HG03103 (cell line): Measurements from ENCODE around the gene CCSER1.
A peak's percentile ranks its signal among the peaks of the same experiment; 100 is the strongest.
"Not testable (repeated sequence)": the region's sequence is repeated elsewhere in the genome, so short reads cannot be mapped to it uniquely, and the experiment has no call there.

Experiments
- ATAC-seq: cut with Tn5 transposase; IDR thresholded peaks from one replicate; pipeline ENCODE4 v1.9.1; 2021; ENCODE audit warnings: low read depth; ENCODE audit not compliant: unreplicated experiment

Gene CCSER1

GRCh38 chr4:90995996-90996395 is 868.8 kb downstream of the CCSER1 start:
- no peak for ATAC-seq

GRCh38 chr4:90996813-90997212 is 869.6 kb downstream of the CCSER1 start:
- ATAC-seq, result peak; percentile 60

DNA sequence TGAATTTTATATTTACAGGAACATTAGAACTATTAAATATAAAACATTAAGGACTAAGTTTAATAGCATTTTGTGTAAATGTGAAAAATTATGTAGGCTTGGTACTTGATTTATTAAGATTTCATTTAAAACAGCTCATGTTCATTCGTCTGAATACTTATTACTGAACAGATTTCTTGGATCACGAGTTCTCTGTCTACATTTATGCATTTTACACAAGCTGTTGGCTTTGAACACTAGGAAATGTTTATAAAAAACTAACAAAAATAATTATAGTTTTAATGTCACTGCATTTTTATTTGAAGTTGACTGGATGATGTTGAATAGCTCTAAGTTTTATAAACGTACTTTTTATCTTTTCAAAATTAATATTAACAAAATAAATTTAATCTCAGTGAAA is 888.7 kb downstream of the CCSER1 start:
- no peak for ATAC-seq

DNA sequence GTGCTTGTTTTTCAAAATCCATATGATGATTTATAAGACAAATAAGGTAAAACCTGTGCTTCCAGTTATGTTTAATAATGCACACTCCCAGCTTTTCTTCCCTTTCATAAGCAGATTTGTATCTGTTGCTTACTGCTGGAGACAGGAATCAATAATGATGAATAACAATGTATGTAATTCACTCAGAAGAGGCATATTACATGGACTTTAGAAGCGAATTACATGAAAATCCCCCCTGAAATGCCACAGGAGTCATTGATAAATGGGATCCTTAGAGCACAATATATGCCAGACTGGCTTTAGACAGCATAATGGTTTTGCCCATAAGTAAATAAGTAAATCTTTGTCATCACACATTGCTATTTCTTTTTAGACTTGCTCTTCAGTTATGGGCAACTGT is 892.3 kb downstream of the CCSER1 start:
- ATAC-seq, result no peak

DNA sequence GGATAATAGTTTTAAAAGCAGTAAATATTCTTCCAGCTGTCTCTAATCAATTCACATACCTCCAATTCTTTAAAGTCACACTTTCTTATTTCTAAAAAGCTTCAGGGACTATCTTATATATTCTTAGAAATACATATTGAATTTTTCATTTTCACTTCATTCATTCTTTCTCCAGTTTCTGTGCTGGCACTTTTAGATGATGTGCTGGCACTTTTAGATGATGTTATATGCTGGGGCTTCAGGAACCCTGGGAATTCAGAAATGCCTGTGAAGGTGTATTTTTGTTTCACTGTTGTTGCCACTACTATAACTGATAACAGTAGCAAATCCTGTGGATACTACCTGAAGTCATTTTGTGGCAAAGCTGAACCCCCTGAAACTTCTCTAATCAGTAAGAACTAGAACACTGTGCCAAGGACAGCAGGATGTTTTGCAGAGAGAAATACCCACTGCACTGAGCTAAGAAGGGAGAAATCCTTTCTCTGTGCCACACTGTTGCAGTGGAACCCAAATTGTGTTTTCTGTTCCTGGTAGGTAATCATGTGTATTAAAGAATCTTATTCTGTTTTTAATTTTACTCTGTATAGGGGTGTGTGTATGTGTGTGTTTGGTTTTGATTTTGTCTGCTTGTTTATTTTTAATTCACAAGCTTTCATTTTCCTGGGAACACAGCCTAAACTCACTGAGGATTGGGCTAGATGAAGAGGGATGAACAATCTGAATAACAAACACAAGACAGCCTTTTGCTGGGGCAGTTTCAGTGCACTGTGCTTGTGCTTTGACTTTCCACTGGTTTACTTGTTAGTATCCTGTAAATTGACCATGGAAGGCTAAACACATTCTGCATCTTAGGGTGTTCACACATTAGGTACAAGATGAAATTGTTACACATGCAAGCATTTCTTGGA is 898.3 kb downstream of the CCSER1 start:
- no peak for ATAC-seq

- ATAC-seq, result no peak
Observed at GRCh38 chr4:91028228-91028627, 901.0 kb downstream of the CCSER1 start.

DNA sequence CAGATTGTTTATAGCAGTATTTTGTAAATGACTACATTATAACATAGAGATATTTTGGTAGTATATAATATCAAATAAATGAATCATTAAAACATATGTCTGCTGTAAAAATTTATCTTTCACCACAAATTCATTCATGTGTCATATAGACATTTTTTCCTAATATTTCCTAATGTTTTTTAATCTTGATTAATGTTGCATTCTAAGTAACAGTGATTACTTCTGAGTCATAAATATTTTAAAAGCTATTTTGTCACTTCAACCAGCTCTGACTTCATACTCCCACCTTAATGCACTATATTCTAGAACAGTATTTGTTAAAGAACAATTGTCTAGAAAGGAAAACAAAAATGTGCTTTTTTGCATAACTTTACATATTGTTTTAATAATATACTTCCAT is 904.6 kb downstream of the CCSER1 start:
- no peak for ATAC-seq

DNA sequence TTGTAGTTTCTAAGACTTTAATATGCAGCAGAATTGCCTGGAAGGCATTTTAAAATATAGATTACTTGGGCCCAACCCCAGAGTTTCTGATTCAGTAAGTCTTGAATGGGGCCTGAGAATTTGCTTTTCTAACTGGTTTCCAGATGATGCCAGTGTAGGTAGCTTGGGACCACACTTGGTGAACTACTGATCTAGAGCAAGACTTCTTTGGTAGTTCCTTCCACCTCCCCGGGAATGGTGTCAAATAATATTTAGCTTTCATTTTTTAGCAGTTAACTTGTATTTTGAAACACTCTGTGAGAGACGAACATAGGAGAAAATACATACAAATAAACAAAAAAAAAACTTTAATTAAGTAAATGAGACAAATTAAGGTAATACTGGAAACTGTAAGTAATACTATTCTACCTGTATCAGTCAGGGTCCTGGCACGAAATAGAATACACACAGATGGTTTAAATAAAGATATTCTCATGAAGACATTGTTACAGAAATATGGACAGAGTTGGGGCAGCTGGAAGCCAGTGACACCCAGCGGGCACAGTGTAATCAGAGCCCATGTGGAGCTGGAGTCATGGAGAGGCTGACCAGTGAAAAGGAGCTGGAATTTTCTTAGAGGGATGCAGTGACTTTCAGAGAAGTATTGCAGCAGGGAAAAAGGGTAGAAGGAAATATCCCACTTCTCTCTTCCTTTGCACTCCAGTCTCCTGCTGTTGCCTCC is 905.7 kb downstream of the CCSER1 start:
- no peak for ATAC-seq

DNA sequence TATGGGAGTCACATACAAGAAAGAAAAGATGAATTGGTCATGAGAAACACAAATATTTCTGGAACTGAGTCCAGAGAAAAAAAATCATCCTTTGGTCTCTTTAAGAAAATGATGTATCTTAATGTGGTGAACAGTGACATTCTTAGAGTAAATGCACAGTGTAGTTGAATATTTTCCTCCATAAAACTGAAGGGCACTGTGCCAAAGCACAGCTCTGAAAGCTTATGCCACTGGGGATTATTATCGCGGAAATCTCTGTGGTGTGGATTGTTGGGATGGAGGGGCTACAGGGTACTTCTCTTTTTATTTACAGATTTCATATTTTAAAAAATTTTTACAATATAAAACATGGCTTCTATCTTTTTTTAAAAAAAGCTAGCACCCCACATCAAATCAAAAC is 908.1 kb downstream of the CCSER1 start:
- ATAC-seq, result no peak

- no peak for ATAC-seq
Observed at GRCh38 chr4:91037951-91038350, 910.8 kb downstream of the CCSER1 start.

DNA sequence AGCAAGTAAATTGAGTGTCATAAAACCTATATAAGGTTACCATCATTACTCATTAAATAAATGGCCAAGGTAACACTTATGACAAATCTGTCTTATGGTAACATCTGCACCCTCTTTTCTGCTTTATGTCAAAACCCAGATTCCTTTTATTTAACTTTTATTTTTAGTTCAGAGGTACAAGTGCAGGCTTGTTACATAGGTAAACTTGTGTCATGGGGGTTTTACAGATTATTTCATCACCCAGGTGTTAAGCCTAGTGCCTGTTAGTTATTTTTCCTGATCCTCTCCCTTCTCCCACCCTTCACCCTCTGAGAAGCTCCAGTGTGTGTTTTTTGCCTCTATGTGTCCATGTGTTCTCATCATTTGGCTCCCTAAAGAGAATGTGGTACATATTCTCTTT is 930.7 kb downstream of the CCSER1 start:
- no peak for ATAC-seq

DNA sequence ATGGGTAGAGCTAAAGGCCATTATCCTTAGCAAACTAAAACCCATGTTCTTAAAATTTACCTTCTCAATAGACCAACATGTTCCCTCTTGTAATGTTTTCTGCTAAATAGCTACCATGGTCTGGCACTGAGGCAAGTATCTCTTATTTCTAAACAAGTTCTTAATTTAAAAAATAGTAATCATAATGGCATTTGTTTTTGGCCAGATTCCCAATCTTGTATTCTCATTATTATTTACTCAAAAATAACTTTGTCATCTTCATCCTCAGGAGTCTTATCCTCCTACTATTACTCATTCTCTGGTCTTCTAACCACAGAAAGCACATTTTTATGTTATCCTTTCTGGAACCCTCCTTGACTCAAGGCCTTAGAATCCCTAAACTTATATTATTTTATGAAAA is 931.2 kb downstream of the CCSER1 start:
- no peak for ATAC-seq

DNA sequence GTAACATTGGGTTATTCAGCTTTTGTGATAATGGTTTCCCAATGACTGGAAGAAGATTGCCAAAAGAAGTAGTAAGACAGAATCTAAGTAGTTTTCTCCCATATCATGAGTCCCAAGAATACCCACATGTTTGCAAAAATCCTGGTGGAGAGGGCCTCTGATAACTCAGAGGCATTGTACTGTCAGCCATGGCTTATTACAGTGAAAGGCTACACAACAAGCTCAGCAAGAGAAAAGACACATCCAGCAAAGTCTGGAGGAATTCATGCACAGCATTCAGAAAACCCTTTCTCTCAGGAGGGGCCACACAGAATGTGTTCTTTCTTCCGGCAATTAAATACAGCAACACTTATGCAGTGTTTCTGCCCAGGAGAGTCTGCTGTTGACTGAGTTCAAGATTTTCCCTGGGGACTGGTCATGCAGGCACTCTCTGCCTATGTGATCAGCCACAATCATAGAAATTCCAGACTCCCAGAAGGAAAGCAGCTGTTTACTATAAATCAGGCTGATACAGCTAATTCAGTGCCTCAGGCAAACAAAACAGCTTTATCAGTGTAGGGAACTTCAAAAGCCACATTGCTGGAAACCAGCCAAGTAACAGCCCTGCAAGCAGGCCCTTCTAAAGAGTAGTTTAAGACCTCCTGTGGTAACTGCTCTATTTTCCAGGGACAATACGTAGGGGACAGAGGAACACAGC is 937.1 kb downstream of the CCSER1 start:
- ATAC-seq, result no peak

DNA sequence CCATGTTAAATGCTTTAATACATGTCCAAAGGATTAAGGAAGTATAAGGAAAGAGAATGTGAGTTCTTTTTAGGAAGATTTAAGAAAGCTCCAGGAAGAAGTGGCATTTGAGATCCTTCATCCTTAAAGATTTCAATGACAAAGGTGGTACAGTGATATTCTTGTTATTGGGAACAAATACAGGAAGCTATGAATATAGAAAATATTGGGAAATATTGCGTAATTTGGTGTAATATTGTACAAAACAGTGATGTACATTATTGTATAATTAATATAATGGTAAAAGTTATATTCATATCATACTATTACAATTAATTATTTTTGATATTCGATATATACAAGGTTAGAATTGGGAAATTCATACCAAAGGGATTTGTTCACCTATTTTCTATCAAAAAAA is 937.9 kb downstream of the CCSER1 start:
- no peak for ATAC-seq

DNA sequence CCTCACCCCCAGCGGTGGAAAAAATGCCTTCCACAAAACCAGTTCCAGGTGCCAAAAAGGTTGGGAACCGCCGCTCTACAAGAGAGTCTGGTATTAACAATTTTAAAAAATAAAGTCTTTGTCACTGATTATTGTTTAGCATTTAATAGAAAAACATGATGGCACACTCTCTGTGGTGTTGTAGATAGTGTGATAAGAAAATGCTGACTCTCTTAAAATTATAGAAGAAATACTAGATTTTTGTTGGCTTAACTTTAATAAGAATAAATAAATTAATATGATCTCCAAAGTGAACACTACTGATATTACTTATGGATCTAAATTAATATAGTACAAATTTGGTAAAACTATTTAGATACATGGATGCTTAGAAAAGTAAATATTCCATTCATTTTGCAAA is 943.5 kb downstream of the CCSER1 start:
- no peak for ATAC-seq

DNA sequence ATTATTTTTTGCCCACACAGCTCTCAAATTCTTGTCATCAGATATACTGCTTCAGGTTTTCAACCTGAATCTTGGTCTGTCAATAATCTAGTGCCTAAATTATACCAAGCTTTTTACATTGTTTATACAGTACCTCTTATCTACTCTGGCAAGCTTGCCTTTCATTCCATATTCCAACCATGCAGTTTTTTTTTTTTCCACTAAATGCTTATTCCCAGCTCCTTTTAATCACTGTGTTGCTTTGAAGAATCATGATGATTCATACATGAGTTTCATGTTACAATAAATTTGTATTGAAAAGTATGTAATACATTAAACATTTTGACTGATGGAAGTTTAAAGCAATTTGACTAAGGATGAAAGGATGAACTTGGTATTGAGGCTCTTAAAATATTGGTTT is 949.0 kb downstream of the CCSER1 start:
- ATAC-seq, result no peak

GRCh38 chr4:91085961-91086360 is 958.8 kb downstream of the CCSER1 start:
- ATAC-seq, result no peak

GRCh38 chr4:91087743-91088142 is 960.5 kb downstream of the CCSER1 start:
- no peak for ATAC-seq

DNA sequence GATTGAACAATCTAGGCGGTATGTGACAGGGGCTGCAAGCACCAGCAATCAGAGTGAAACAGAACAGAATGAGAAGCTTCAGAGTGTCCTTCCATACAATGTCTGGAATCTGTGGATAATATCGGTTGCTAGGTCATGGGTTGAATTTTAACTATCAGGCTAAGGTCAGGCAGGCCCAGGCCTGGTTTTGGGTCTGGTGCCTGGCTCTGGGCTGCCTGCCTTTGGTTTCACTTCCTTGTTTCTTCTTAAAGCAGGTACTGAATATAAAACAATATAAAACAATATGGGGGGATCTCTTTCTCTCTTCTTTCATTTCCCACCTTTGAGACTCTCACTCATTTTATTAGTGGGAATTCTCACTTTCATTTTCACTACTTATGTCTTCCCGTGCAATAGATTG is 962.0 kb downstream of the CCSER1 start:
- no peak for ATAC-seq

GRCh38 chr4:91092398-91092980 is 965.3 kb downstream of the CCSER1 start:
- ATAC-seq, result no peak

DNA sequence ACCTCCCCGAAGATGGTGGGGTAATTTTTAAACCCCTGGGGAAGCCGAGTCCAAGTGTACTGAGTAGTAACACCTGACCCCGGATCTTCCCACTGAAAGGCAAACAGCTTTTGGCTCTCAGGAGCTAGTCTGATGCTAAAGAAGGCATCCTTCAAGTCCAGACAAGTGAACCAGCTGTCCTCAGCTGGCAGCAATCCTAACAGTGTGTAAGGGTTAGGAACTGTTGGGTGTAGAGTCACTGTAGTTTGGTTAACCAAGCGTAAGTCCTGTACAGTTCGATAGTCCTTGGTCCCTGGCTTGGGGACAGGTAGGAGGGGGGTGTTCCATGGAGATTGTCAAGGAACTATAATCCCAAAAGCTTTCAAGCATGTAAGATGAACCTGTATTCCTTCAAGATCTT is 967.0 kb downstream of the CCSER1 start:
- not testable (repeated sequence) for ATAC-seq
